HEK293 (cell line): ENCODE results near the gene PLEKHA7.

Experiments
- CTCF ChIA-PET: fragments of 350-600 bp; formaldehyde crosslinking; extraction: SDS; loops from one replicate; lab custom pipeline; 2021; ENCODE audit warnings: antibody characterized with exemption; lab: Yijun Ruan, JAX
- POLR2A ChIA-PET: fragments of 300-600 bp; formaldehyde crosslinking; extraction: SDS; loops from one replicate; lab custom pipeline; 2020; ENCODE audit warnings: antibody characterized with exemption, inconsistent platforms; lab: Yijun Ruan, JAX
- H3K27ac ChIP-seq: fragments of 200-500 bp; sonication (Bioruptor generic); 2 replicates; pipeline ENCODE4 v1.5.1; 2014; ENCODE audit warnings: low read depth, low read length, control low read depth, inconsistent platforms; ENCODE audit errors: extremely low read depth
- H3K36me3 ChIP-seq, 2 experiments: fragments of 200-500 bp in 1 of 2; sonication (Bioruptor generic) in 1 of 2; 1 replicate in 1 of 2; 2 replicates in 1 of 2; pipeline ENCODE4 v1.5.1; 2014 to 2017; ENCODE audit warnings: inconsistent platforms in 2 of 2, low read length in 2 of 2; ENCODE audit not compliant: control insufficient read depth in 2 of 2, insufficient read depth in 1 of 2
- H3K4me1 ChIP-seq: fragments of 200-500 bp; sonication (Bioruptor generic); 2 replicates; pipeline ENCODE4 v1.5.1; 2014; ENCODE audit warnings: mild to moderate bottlenecking, low read length, inconsistent platforms; ENCODE audit not compliant: control insufficient read depth, insufficient read depth
- H3K4me3 ChIP-seq: 2 replicates; pipeline ENCODE4 v1.5.1; 2011; ENCODE audit warnings: low read depth, mild to moderate bottlenecking, control low read depth, low read length, moderate library complexity
- H3K9me3 ChIP-seq: fragments of 200-500 bp; sonication (Bioruptor generic); 2 replicates; pipeline ENCODE4 v1.5.1; 2014; ENCODE audit warnings: low read depth, low read length, inconsistent platforms; ENCODE audit not compliant: control insufficient read depth, insufficient read depth
- GLIS1 ChIP-seq: fragments of 450-650 bp; formaldehyde crosslinking; IDR thresholded peaks from 2 replicates; pipeline ENCODE4 v1.5.1; 2016; ENCODE audit warnings: missing biosample characterization, missing genetic modification characterization
- HOXC10 ChIP-seq: sonication (generic); formaldehyde crosslinking; IDR thresholded peaks from 2 replicates; pipeline ENCODE4 v1.8.1; 2023; ENCODE audit warnings: mild to moderate bottlenecking, missing genetic modification reagents
- KLF10 ChIP-seq: fragments of 450-650 bp; IDR thresholded peaks from 2 replicates; pipeline ENCODE4 v1.5.1; 2018; ENCODE audit warnings: missing biosample characterization, mild to moderate bottlenecking, missing genetic modification characterization
- PBX3 ChIP-seq: sonication (generic); formaldehyde crosslinking; IDR thresholded peaks from 2 replicates; pipeline ENCODE4 v1.8.1; 2022; ENCODE audit warnings: mild to moderate bottlenecking, moderate library complexity, missing genetic modification reagents
- PRDM10 ChIP-seq: fragments of 450-650 bp; formaldehyde crosslinking; IDR thresholded peaks from 2 replicates; pipeline ENCODE4 v1.5.1; 2016; ENCODE audit warnings: missing biosample characterization, missing genetic modification characterization
- REST ChIP-seq: fragments of 450-650 bp; formaldehyde crosslinking; IDR thresholded peaks from 2 replicates; pipeline ENCODE4 v1.5.1; 2016; ENCODE audit warnings: missing biosample characterization, missing genetic modification characterization
- SALL2 ChIP-seq: fragments of 450-650 bp; formaldehyde crosslinking; IDR thresholded peaks from 2 replicates; pipeline ENCODE4 v1.5.0; 2017; ENCODE audit warnings: missing biosample characterization, mild to moderate bottlenecking, missing genetic modification characterization, borderline replicate concordance
- SCRT2 ChIP-seq: fragments of 450-650 bp; formaldehyde crosslinking; IDR thresholded peaks from 2 replicates; pipeline ENCODE4 v1.5.1; 2016; ENCODE audit warnings: missing biosample characterization, missing genetic modification characterization
- ZNF223 ChIP-seq: fragments of 450-650 bp; formaldehyde crosslinking; IDR thresholded peaks from 2 replicates; pipeline ENCODE4 v1.5.1; 2016; ENCODE audit warnings: missing biosample characterization, missing genetic modification characterization
- ZNF248 ChIP-seq: fragments of 450-650 bp; formaldehyde crosslinking; IDR thresholded peaks from 2 replicates; pipeline ENCODE4 v1.5.1; 2017; ENCODE audit warnings: missing biosample characterization, missing genetic modification characterization
- ZNF292 ChIP-seq: fragments of 450-650 bp; formaldehyde crosslinking; IDR thresholded peaks from 2 replicates; pipeline ENCODE4 v1.5.1; 2016; ENCODE audit warnings: low read depth, missing biosample characterization, missing genetic modification characterization, borderline replicate concordance
- ZNF398 ChIP-seq: fragments of 450-650 bp; formaldehyde crosslinking; IDR thresholded peaks from 2 replicates; pipeline ENCODE4 v1.5.1; 2017; ENCODE audit warnings: missing biosample characterization, missing genetic modification characterization
- ZNF426 ChIP-seq: fragments of 450-650 bp; formaldehyde crosslinking; IDR thresholded peaks from 2 replicates; pipeline ENCODE4 v1.5.1; 2017; ENCODE audit warnings: missing biosample characterization, missing genetic modification characterization, mild to moderate bottlenecking, inconsistent platforms, moderate library complexity
- ZNF513 ChIP-seq: fragments of 450-650 bp; IDR thresholded peaks from 2 replicates; pipeline ENCODE4 v1.5.1; 2018; ENCODE audit warnings: missing biosample characterization, missing genetic modification characterization
- ZNF585B ChIP-seq: fragments of 450-650 bp; formaldehyde crosslinking; IDR thresholded peaks from 2 replicates; pipeline ENCODE4 v1.5.1; 2016; ENCODE audit warnings: missing biosample characterization, missing genetic modification characterization
- ZNF623 ChIP-seq: fragments of 450-650 bp; formaldehyde crosslinking; IDR thresholded peaks from 2 replicates; pipeline ENCODE4 v1.5.1; 2016; ENCODE audit warnings: missing biosample characterization, missing genetic modification characterization
- ZXDB ChIP-seq: fragments of 450-650 bp; formaldehyde crosslinking; IDR thresholded peaks from 2 replicates; pipeline ENCODE4 v1.5.1; 2016; ENCODE audit warnings: missing biosample characterization, missing genetic modification characterization

The PLEKHA7 gene

GRCh38 chr11:16841481-16841880, 172.7 kb downstream of the PLEKHA7 start:
- Histone ChIP-seq H3K27ac (no peak overlapping the region), H3K9me3 (no peaks in the 10 kb centered on the region), H3K4me3 (no peak overlapping the region), H3K36me3 (peaks cover 0 to 33% of the 10 kb centered on the region in 2 experiments; a peak in 2 of 3 replicates), H3K4me1 (peaks cover 4% of the 10 kb centered on the region; the same call in 1 of the 2 replicates)
- ChIA-PET CTCF (no interaction called here), POLR2A (no interaction called here)
- no peak for TF ChIP-seq PRDM10
- TF ChIP-seq ZNF623 (tag by site-specific recombination): no peak
- no peak for TF ChIP-seq ZNF398 (tag by site-specific recombination)
- TF ChIP-seq ZNF248 (tag by site-specific recombination): no peak
- no peak for TF ChIP-seq SCRT2 (tag by site-specific recombination)

GRCh38 chr11:16840951-16841350, 173.3 kb downstream of the PLEKHA7 start:
- TF ChIP-seq REST (tag by site-specific recombination): no peak
- TF ChIP-seq ZXDB (tag by site-specific recombination): no peak
- no peak for TF ChIP-seq SALL2 (tag by site-specific recombination)
- TF ChIP-seq GLIS1 (tag by site-specific recombination): no peak
- TF ChIP-seq ZNF513 (tag by site-specific recombination): no peak
- no peak for TF ChIP-seq ZNF426
- TF ChIP-seq HOXC10: no peak
- no peak for TF ChIP-seq ZNF223
- TF ChIP-seq ZNF585B (tag by site-specific recombination): no peak
- no peak for TF ChIP-seq ZNF292
- TF ChIP-seq PBX3 (CRISPR knock-in tag): no peak
- no peak for TF ChIP-seq KLF10 (tag by site-specific recombination)
- peaks cover 0 to 33% of the 10 kb centered on the region in 2 experiments; a peak in 2 of 3 replicates for H3K36me3 ChIP-seq
- H3K27ac ChIP-seq: no peak overlapping the region
- H3K4me1 ChIP-seq: peaks cover 4% of the 10 kb centered on the region; the same call in 1 of the 2 replicates
- no peak overlapping the region for H3K4me3 ChIP-seq
- ChIA-PET CTCF (no interaction called here), POLR2A (no interaction called here)
- no peaks in the 10 kb centered on the region for H3K9me3 ChIP-seq
